ENCODE measurements around the gene RAB18.
"Not testable (repeated sequence)": the region's sequence is repeated elsewhere in the genome, so short reads cannot be mapped to it uniquely, and the experiment has no call there.

RAB18 gene

GRCh38 chr10:27504007-27504807, at the start of gene RAB18:
RAB18 (plus strand) TSS chr10:27504304; CDS start chr10:27504370, 66 bp downstream.
- DNase-seq (ENCODE audit: low read depth), result peak; percentile 95

GRCh38 chr10:27454837-27455236, 49.3 kb upstream of the RAB18 start:
- no peak for DNase-seq (ENCODE audit: low read depth)

GRCh38 chr10:27457261-27457945, 46.7 kb upstream of the RAB18 start:
- DNase-seq (ENCODE audit: low read depth), result no peak

- DNase-seq (ENCODE audit: low read depth), result peak; percentile 68
Observed at GRCh38 chr10:27457966-27458365, 46.1 kb upstream of the RAB18 start.

GRCh38 chr10:27461312-27461711, 42.8 kb upstream of the RAB18 start:
- DNase-seq (ENCODE audit: low read depth), result no peak

- no peak for DNase-seq (ENCODE audit: low read depth)
Observed at GRCh38 chr10:27463961-27464360, 40.1 kb upstream of the RAB18 start.

GRCh38 chr10:27464993-27465392, 39.1 kb upstream of the RAB18 start:
- no peak for DNase-seq (ENCODE audit: low read depth)

- not testable (repeated sequence) for DNase-seq (ENCODE audit: low read depth)
Observed at GRCh38 chr10:27465596-27465995, 38.5 kb upstream of the RAB18 start.

- DNase-seq (ENCODE audit: low read depth), result no peak
Observed at GRCh38 chr10:27470885-27471284, 33.2 kb upstream of the RAB18 start.

GRCh38 chr10:27474741-27475140, 29.4 kb upstream of the RAB18 start:
- DNase-seq (ENCODE audit: low read depth), result no peak

- DNase-seq (ENCODE audit: low read depth), result no peak
Observed at GRCh38 chr10:27479016-27479415, 25.1 kb upstream of the RAB18 start.

GRCh38 chr10:27481486-27481885, 22.6 kb upstream of the RAB18 start:
- no peak for DNase-seq (ENCODE audit: low read depth)

GRCh38 chr10:27482984-27483956, 20.8 kb upstream of the RAB18 start:
- DNase-seq (ENCODE audit: low read depth), result no peak

GRCh38 chr10:27485368-27485767, 18.7 kb upstream of the RAB18 start:
- DNase-seq (ENCODE audit: low read depth), result no peak

- DNase-seq (ENCODE audit: low read depth), result no peak
Observed at GRCh38 chr10:27485986-27486385, 18.1 kb upstream of the RAB18 start.

- DNase-seq (ENCODE audit: low read depth), result no peak
Observed at GRCh38 chr10:27490807-27491206, 13.3 kb upstream of the RAB18 start.

GRCh38 chr10:27494116-27494805, 9.8 kb upstream of the RAB18 start:
- DNase-seq (ENCODE audit: low read depth), result no peak

GRCh38 chr10:27496137-27496536, 8.0 kb upstream of the RAB18 start:
- DNase-seq (ENCODE audit: low read depth), result no peak

GRCh38 chr10:27500096-27500495, 4.0 kb upstream of the RAB18 start:
- DNase-seq (ENCODE audit: low read depth), result no peak

- DNase-seq (ENCODE audit: low read depth), result no peak
Observed at GRCh38 chr10:27500886-27501285, 3.2 kb upstream of the RAB18 start.

GRCh38 chr10:27503498-27504006, 552 bp upstream of the RAB18 start:
- DNase-seq (ENCODE audit: low read depth), result no peak

Measured in CMK (cell line).